IPS DF 6.9 (cell line): ENCODE data around the gene S1PR3.

Experiments used
- DNase-seq: peaks from one replicate; pipeline ENCODE4 v3.0.0-alpha.2; 2013; ENCODE audit warnings: low read depth, low spot score
- H3K27ac ChIP-seq: one replicate; pipeline ENCODE4 v1.5.1; 2013; ENCODE audit warnings: low read length, control low read depth
- H3K27me3 ChIP-seq: 2 replicates; pipeline ENCODE4 v1.6.1; 2013; ENCODE audit warnings: mild to moderate bottlenecking, low read length; ENCODE audit not compliant: control insufficient read depth, insufficient read depth
- H3K36me3 ChIP-seq: 2 replicates; pipeline ENCODE4 v1.6.1; 2013; ENCODE audit warnings: low read length; ENCODE audit not compliant: control insufficient read depth, insufficient read depth
- H3K4me1 ChIP-seq: 2 replicates; pipeline ENCODE4 v1.6.1; 2013; ENCODE audit warnings: low read length; ENCODE audit not compliant: control insufficient read depth, insufficient read depth
- H3K4me3 ChIP-seq: 2 replicates; pipeline ENCODE4 v1.5.1; 2013; ENCODE audit warnings: mild to moderate bottlenecking, low read length
- H3K9me3 ChIP-seq: 2 replicates; pipeline ENCODE4 v1.6.1; 2013; ENCODE audit warnings: low read length, inconsistent platforms; ENCODE audit not compliant: control insufficient read depth, insufficient read depth
- WGBS: extraction: QIAGEN DNeasy Blood & Tissue Kit; methylation state at CpG from one replicate; pipeline ENCODE4 v1.1.7; 2013; ENCODE audit warnings: mixed read lengths, missing lambda C conversion rate; ENCODE audit not compliant: insufficient read length, insufficient coverage; 5-methylcytosine and 5-hydroxymethylcytosine counted together

Gene S1PR3

GRCh38 chr9:89008744-89009545, 17.7 kb downstream of the S1PR3 start:
- no peaks in the 10 kb centered on the region for H3K9me3 ChIP-seq
- no peak overlapping the region for H3K27ac ChIP-seq
- no peaks in the 10 kb centered on the region for H3K36me3 ChIP-seq
- no peak overlapping the region for H3K4me3 ChIP-seq
- no peaks in the 10 kb centered on the region for H3K27me3 ChIP-seq
- WGBS, result no CpG with 5 or more reads among the region's 12 CpGs
- no peak for DNase-seq
- H3K4me1 ChIP-seq, result 0 out of 2 replicates have a peak, but pooled peaks cover 1% of the 10 kb centered on the region

GRCh38 chr9:89009546-89009840, 18.2 kb downstream of the S1PR3 start:
- no CpG with 5 or more reads among the region's 9 CpGs for WGBS
- no peaks in the 10 kb centered on the region for H3K36me3 ChIP-seq

GRCh38 chr9:89010056-89010455, 18.8 kb downstream of the S1PR3 start:
- no peak overlapping the region for H3K4me3 ChIP-seq
- H3K9me3 ChIP-seq, result no peaks in the 10 kb centered on the region
- no CpG with 5 or more reads among the region's 10 CpGs for WGBS
- 0 out of 2 replicates have a peak, but pooled peaks cover 1% of the 10 kb centered on the region for H3K4me1 ChIP-seq
- H3K27ac ChIP-seq, result no peak overlapping the region
- no peaks in the 10 kb centered on the region for H3K36me3 ChIP-seq
- H3K27me3 ChIP-seq, result no peaks in the 10 kb centered on the region
- DNase-seq, result no peak

More at GRCh38 chr9:89009546-89009840, 18.2 kb downstream of the S1PR3 start:
- DNase-seq, result no peak
- H3K4me1 ChIP-seq, result 0 out of 2 replicates have a peak, but pooled peaks cover 1% of the 10 kb centered on the region
- no peaks in the 10 kb centered on the region for H3K9me3 ChIP-seq
- H3K27ac ChIP-seq, result no peak overlapping the region
- no peak overlapping the region for H3K4me3 ChIP-seq
- H3K27me3 ChIP-seq, result no peaks in the 10 kb centered on the region

GRCh38 chr9:89010526-89011111, 19.4 kb downstream of the S1PR3 start:
- Histone ChIP-seq H3K36me3 (no peaks in the 10 kb centered on the region), H3K9me3 (no peaks in the 10 kb centered on the region), H3K4me1 (0 out of 2 replicates have a peak, but pooled peaks cover 1% of the 10 kb centered on the region), H3K27me3 (no peaks in the 10 kb centered on the region), H3K27ac (no peak overlapping the region), H3K4me3 (no peak overlapping the region)
- no peak for DNase-seq
- WGBS, result no CpG with 5 or more reads among the region's 6 CpGs

- Histone ChIP-seq H3K27me3 (no peaks in the 10 kb centered on the region), H3K27ac (no peak overlapping the region), H3K9me3 (no peaks in the 10 kb centered on the region), H3K4me1 (0 out of 2 replicates have a peak, but pooled peaks cover 1% of the 10 kb centered on the region), H3K4me3 (no peak overlapping the region), H3K36me3 (no peaks in the 10 kb centered on the region)
- DNase-seq, result no peak
- no CpG with 5 or more reads among the region's 2 CpGs for WGBS
These were observed 20.4 kb downstream of the S1PR3 start for GRCh38 chr9:89011683-89012082.

- no peak for DNase-seq
- Histone ChIP-seq H3K9me3 (no peaks in the 10 kb centered on the region), H3K4me3 (no peak overlapping the region), H3K27ac (no peak overlapping the region), H3K36me3 (no peaks in the 10 kb centered on the region), H3K4me1 (0 out of 2 replicates have a peak, but pooled peaks cover 1% of the 10 kb centered on the region), H3K27me3 (no peaks in the 10 kb centered on the region)
- WGBS, result no CpG with 5 or more reads among the region's 13 CpGs
These were observed 21.2 kb downstream of the S1PR3 start for GRCh38 chr9:89012294-89013042.

- H3K27ac ChIP-seq, result no peak overlapping the region
- WGBS, result no CpG with 5 or more reads among the region's 1 CpG
- H3K4me1 ChIP-seq, result no peaks in the 10 kb centered on the region
- H3K36me3 ChIP-seq, result no peaks in the 10 kb centered on the region
- H3K27me3 ChIP-seq, result no peaks in the 10 kb centered on the region
- DNase-seq, result no peak
- no peak overlapping the region for H3K4me3 ChIP-seq
- no peaks in the 10 kb centered on the region for H3K9me3 ChIP-seq
These were observed 22.4 kb downstream of the S1PR3 start for GRCh38 chr9:89013660-89014059.

GRCh38 chr9:89014153-89014552, 22.9 kb downstream of the S1PR3 start:
- no CpG with 5 or more reads among the region's 7 CpGs for WGBS
- Histone ChIP-seq H3K9me3 (no peaks in the 10 kb centered on the region), H3K4me1 (no peaks in the 10 kb centered on the region), H3K4me3 (no peak overlapping the region), H3K27me3 (no peaks in the 10 kb centered on the region), H3K36me3 (no peaks in the 10 kb centered on the region), H3K27ac (no peak overlapping the region)
- DNase-seq, result no peak

GRCh38 chr9:89015336-89015735, 24.1 kb downstream of the S1PR3 start:
- Histone ChIP-seq H3K9me3 (no peaks in the 10 kb centered on the region), H3K27me3 (no peaks in the 10 kb centered on the region), H3K4me3 (no peak overlapping the region), H3K27ac (no peak overlapping the region), H3K36me3 (no peaks in the 10 kb centered on the region), H3K4me1 (no peaks in the 10 kb centered on the region)
- WGBS, result no CpG with 5 or more reads among the region's 2 CpGs
- DNase-seq, result no peak

GRCh38 chr9:89020754-89021153, 29.5 kb downstream of the S1PR3 start:
- no peak overlapping the region for H3K4me3 ChIP-seq
- no peaks in the 10 kb centered on the region for H3K9me3 ChIP-seq
- no peaks in the 10 kb centered on the region for H3K27me3 ChIP-seq
- peaks cover 5% of the 10 kb centered on the region; the same call in 1 of the 2 replicates for H3K4me1 ChIP-seq
- no peak overlapping the region for H3K27ac ChIP-seq
- DNase-seq, result no peak
- H3K36me3 ChIP-seq, result no peaks in the 10 kb centered on the region
- no CpG with 5 or more reads among the region's 4 CpGs for WGBS
